GM21390 (cell line): ENCODE results near the gene POLR2J.
"Not testable (repeated sequence)": the region's sequence is repeated elsewhere in the genome, so short reads cannot be mapped to it uniquely, and the experiment has no call there.

Source experiments
- ATAC-seq: cut with Tn5 transposase; IDR thresholded peaks from one replicate; pipeline ENCODE4 v1.9.1; 2021; ENCODE audit not compliant: unreplicated experiment

The POLR2J gene

GRCh38 chr7:102467581-102468477 lies 10.9 kb downstream of the POLR2J start:
- no peak for ATAC-seq

DNA sequence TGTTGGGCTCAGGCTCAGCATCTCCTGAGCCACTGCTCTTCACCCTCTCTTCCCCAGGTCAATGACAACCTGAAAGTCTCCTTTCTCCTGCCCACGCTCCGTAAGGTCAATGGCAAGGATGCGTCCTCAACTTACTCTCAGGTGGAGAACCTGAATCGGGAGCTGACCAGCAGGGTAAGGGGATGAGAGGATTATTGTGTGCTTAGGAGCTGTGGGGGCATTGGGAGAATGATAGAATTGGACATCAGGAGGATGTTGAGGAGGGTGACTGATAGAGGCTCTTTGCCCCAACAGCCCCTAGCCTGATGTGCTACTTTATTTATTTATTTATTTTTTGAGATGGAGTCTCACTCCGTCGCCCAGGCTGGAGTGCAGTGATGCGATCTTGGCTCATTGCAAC lies 12.6 kb downstream of the POLR2J start:
- no peak for ATAC-seq

- ATAC-seq = peak; percentile 87
Observed at GRCh38 chr7:102464577-102465280, 14.0 kb downstream of the POLR2J start, which contains the start of the genes ALKBH4 and LRWD1. Gene ALKBH4, minus strand, starts transcription at chr7:102464863. Its CDS starts 27 bp downstream, at chr7:102464836. Gene LRWD1, plus strand, starts transcription at chr7:102464984. Its CDS starts 97 bp downstream, at chr7:102465081.

- ATAC-seq = no peak
Observed at GRCh38 chr7:102463841-102464576, 14.7 kb downstream of the POLR2J start.

DNA sequence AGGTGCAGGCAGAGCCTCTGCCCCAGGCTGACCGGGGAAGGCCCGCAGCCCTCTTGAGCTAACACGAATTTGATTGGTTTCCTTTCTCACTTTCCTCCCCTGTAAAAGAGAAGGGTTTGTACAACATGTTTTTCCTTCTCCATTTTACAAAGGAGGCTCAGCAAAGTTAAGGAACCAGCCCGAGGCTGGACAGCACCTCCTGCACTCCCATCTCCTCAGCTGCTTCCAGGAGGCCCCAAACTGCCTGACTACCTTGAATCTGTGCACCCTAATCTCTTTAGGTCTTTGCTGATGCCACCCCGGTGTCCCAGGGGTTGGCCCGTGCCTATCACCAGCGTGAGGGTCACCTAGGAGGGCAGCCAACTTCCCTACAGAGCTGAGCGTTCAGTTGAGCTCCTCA lies 18.3 kb downstream of the POLR2J start:
- no peak for ATAC-seq

- ATAC-seq = no peak
Observed at GRCh38 chr7:102459221-102459844, 19.4 kb downstream of the POLR2J start.

DNA sequence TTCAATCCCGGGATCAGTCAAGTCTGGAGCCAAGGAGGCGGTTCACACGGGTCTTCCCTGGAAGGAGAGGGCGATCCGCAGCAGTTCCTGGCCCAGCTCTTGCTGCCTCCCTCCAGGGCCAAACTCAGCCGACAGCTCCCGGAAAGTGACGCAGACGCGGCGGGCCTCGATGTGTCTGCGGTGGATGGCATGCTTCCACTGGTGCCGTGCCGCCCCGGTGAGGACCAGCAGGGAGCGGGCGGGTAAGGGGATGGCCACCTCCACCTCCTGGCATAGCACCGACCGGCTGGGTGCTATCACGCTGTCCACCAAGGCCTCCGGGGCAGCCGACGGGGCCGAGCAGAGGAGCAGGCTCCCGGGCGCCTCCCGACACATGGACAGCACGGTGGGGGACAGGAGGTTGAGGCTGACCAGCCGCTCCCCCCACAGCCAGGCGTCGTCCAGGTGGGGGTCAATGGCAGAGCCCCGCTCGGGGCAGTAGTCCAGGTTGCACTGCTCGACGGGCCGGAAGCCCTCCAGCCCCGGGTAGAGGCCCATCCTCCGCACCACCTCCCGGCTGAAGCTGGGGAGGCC lies 21.3 kb downstream of the POLR2J start:
- ATAC-seq = no peak

DNA sequence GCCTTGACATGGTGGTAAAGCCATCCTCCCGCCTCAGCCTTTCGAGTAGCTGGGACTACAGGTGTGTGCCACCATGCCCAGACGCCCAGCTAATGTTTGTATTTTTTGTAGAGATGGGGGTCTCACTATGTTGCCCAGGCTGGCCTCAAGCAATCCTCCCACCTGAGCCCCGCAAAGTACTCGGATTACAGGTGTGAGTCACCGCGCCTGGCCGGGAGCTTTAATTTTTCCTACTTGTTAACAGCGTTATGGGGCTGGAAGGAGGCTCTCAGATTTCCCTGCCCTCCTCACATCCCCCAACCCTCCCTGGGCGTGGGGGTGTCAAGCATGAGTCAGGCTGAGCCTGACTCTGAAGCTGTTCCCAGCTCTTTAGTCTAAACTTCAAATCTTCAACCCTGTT lies 22.4 kb downstream of the POLR2J start:
- no peak for ATAC-seq

- no peak for ATAC-seq
Observed at GRCh38 chr7:102455596-102455995, 23.1 kb downstream of the POLR2J start.

DNA sequence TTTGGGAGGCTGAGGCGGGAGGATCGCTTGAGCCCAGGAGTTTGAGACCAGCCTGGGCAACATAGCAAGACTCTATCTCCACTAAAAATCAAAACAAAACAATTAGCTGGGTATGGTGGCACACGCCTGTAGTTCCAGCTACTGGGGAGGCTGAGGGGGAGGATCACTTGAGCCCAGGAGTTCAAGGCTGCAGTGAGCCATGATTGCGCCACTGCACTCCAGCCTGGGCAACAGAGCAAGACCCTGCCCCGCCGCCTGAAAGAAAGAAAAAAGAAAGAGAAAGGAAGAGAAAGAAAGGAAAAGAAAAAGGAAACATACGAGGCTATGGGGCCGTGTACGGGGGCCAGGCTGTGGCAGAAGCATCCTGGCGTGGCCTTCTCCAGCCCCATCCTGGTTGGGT lies 23.8 kb downstream of the POLR2J start:
- not testable (repeated sequence) for ATAC-seq

DNA sequence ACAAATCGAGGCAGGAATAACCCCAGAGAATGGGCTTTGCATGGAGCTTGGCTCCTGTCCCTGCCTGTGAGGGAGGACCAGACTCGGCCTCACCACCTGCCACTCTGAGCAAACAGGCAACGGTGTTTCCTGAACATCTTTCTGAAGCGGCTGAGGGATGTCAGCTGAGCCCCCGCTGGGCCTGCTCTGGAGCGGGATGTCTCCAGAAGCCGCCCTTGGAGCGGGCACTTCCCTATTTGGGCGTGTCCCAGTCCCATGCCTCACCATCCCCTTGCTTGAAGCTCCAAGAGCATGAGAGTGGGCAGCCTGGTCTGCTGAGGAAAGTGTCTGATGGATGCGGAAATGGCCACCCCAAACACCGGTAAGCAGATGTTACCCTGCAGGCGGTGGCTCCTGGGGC lies 24.3 kb downstream of the POLR2J start:
- ATAC-seq = no peak

DNA sequence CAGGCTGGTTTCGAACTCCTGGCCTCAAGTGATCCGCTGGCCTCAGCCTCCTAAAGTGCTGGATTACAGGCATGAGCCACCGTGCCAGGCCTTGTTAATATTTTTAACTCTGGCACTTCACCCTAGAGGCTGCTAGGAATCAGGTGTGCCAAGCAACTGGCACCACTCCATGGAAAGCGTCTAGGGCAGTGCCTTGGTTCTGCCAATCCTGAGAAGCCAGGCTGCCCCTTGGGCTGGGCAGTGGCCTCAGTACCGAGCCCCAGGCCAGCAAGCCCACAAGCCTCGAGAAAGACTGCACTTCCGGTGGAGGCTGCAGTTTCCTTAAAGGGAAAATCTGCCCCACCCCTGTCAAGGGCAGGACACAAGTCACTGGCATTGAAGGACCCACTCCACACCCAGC lies 25.4 kb downstream of the POLR2J start:
- ATAC-seq = no peak

- ATAC-seq = no peak
Observed at GRCh38 chr7:102452451-102452850, 26.3 kb downstream of the POLR2J start.

DNA sequence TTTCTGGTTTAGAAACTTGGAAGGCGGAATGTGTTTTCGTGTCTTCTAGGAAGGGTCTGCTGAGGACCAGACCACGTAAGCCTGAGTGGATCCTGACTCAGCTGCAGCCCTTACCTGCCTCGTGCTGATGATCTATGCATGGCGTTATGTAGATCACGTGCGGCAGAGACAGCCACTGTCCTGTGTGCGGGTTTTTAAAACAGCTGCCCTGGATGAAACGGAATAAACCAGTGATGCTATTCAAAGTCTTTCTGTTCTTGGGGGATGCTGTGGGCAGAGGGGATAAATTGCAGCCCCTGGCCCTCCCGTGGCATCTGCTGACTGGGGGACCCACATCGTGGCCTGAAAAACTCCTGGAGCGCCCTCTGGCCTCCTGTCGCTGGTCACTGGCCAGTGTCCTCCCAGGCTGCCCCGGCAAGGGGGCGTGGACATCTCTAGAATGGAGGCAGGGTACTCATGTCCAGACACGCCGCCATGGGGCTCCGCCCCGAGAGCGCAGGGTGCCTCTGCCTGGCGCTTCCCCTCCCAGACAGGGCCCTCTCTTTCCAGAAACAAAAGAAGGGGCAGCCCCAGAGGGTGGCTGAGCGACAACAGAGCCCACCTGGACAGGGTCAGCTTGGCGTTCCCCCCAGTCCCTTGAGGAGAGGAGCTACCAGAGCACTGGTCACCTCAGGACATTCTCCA lies 27.2 kb downstream of the POLR2J start:
- no peak for ATAC-seq

DNA sequence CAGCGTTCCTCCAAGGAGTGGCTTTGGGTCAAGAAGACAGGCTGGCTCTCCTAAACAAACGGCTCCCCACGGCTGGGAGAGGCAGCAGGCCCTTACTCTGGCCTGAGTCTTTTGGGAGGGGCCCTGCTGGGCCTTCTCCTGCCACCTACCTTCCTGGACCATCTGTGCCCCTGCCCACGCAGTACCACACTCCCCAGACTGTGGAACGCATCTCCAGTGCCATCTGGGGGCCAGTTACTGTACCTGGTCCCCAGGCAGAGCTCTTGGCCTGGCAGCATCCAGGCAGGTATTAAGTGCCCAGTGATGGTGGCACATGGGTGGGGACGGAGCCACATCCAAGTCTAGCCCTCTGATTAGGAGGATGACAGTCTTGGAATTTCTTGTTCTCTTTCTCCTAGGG lies 28.5 kb downstream of the POLR2J start:
- no peak for ATAC-seq

DNA sequence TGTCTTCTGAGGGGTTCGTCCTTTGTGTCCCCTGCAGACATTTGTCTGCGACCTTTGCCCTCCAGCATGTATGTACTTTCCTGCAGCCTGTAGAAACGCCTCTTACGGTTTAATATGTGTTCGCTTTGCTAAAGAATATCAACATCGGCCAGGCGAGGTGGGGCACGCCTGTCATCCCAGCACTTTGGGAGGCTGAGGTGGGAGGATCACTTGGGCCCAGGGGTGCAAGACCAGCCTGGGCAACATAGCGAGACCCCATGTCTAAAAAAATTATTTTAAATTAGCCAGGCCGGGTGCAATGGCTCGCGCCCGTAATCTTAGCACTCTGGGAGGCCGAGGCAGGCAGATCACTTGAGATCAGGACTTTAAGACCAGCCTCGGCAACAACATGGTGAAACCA lies 29.6 kb downstream of the POLR2J start:
- ATAC-seq = no peak

DNA sequence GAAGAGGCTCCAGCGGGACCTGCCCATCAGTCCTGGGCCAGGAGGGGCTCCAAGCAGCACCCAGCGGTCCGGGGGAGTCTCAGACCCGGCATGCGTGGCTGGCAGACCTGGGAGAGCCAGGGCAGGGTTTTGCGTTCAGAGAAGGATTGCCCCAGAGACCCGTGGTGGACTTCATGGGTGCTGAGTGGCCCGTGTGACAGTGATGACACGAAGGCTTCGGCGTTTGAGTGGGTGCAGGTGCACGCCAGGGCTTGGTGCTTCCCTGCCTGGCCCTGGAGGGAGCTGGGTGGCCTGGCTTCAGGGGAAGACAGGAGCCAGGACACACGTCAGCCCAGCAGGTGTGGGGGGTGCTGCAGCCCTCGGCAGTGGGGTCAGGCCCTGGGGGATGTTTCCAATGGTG lies 31.4 kb downstream of the POLR2J start:
- no peak for ATAC-seq

DNA sequence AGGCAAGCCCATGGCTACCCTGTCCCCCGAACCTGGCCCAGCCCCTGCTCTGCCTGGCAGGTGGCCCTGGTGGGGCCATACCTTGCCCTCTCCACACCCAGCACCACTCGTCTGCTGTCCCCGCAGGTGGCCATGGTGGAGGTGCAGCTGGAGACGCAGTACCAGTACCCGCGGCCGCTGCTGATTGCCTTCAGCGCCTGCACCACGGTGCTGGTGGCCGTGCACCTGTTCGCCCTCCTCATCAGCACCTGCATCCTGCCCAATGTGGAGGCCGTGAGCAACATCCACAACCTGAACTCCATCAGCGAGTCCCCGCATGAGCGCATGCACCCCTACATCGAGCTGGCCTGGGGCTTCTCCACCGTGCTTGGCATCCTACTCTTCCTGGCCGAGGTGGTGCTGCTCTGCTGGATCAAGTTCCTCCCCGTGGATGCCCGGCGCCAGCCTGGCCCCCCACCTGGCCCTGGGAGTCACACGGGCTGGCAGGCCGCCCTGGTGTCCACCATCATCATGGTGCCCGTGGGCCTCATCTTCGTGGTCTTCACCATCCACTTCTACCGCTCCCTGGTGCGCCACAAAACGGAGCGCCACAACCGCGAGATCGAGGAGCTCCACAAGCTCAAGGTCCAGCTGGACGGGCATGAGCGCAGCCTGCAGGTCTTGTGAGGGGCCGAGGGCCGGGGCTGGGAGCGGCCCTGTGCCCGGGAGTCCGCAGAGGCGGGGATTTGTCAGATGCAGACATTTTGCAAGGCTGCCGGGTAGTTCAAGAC lies 32.1 kb downstream of the POLR2J start:
- ATAC-seq = no peak

DNA sequence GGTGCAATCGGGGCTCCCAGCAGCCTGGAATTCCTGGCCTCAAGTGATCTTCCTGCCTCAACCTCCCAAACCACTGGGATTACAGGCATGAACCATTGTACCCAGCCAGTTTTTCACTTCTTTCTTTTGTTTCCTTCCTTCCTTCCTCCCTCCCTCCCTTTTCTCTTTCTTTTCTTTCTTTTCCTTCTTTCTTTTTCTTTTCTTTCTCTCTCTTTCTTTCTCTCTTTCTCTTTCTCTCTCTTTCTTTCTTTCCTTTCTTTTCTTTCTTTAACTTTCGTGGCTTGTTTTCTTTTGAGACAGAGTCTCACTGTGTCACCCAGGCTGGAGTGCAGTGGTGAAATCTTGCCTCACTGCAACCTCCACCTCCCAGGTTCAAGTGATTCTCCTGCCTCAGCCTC lies 33.0 kb downstream of the POLR2J start:
- no peak for ATAC-seq
